Choroid plexus epithelial cell (primary cell): Measurements from ENCODE around the gene SPATS2.
A peak's percentile ranks its signal among the peaks of the same experiment; 100 is the strongest.

ENCODE experiments used
- DNase-seq: peaks from one replicate; pipeline ENCODE4 v3.0.0-alpha.2; 2010; ENCODE audit warnings: low read depth
- H3K4me3 ChIP-seq: 2 replicates; pipeline ENCODE4 v1.5.1; 2011; ENCODE audit warnings: low read depth, mild to moderate bottlenecking, control low read depth, low read length, moderate library complexity
- TF ChIP-seq, protein P1 (sequence below): conservative IDR thresholded peaks from 2 replicates; pipeline ENCODE4 v1.5.1; 2011; ENCODE audit warnings: low read depth, mild to moderate bottlenecking, control low read depth, inconsistent platforms, low read length, moderate library complexity

The SPATS2 gene

DNA sequence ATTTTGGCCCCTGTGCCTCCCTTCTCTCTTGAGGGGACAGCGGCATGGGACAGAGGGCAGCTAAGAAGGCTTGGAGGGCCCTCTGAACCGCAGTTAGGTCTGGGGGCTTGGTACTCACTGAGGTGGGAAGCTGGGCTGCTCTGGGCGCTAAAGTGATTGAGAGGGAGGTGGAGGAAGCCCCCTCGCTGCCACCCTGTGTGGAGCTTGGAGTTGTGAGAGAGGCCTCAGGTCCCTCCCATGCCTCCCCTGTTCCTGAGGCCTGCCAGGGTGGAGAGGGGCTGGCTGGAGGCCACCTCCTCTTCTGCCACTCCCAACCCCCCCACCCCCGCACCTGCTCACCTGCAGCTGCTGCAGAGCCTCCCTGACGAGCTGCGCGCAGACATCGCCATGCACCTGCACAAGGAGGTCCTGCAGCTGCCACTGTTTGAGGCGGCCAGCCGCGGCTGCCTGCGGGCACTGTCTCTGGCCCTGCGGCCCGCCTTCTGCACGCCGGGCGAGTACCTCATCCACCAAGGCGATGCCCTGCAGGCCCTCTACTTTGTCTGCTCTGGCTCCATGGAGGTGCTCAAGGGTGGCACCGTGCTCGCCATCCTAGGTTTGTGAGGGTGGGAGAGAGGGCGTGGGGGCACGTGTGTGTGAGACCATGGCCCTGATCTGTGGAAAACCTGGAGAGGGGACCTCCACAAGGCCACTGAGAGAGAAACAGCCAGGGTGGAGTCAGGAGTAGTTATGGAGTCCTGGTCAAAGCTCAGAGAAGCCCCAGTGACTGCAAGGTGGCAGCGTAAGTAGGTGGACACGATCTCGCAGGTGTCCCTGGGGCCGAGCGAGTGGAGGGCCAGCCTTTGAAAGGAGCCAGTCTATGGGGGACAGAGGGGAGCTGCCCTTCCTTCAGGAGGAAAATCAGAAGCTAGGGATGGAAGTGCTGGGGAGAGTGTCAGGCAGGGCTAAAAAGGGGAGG lies 182.8 kb downstream of the SPATS2 start:
- DNase-seq: no peak
- H3K4me3 ChIP-seq: no peak overlapping the region
- TF ChIP-seq, protein P1, sequence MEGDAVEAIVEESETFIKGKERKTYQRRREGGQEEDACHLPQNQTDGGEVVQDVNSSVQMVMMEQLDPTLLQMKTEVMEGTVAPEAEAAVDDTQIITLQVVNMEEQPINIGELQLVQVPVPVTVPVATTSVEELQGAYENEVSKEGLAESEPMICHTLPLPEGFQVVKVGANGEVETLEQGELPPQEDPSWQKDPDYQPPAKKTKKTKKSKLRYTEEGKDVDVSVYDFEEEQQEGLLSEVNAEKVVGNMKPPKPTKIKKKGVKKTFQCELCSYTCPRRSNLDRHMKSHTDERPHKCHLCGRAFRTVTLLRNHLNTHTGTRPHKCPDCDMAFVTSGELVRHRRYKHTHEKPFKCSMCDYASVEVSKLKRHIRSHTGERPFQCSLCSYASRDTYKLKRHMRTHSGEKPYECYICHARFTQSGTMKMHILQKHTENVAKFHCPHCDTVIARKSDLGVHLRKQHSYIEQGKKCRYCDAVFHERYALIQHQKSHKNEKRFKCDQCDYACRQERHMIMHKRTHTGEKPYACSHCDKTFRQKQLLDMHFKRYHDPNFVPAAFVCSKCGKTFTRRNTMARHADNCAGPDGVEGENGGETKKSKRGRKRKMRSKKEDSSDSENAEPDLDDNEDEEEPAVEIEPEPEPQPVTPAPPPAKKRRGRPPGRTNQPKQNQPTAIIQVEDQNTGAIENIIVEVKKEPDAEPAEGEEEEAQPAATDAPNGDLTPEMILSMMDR: no peak

DNA sequence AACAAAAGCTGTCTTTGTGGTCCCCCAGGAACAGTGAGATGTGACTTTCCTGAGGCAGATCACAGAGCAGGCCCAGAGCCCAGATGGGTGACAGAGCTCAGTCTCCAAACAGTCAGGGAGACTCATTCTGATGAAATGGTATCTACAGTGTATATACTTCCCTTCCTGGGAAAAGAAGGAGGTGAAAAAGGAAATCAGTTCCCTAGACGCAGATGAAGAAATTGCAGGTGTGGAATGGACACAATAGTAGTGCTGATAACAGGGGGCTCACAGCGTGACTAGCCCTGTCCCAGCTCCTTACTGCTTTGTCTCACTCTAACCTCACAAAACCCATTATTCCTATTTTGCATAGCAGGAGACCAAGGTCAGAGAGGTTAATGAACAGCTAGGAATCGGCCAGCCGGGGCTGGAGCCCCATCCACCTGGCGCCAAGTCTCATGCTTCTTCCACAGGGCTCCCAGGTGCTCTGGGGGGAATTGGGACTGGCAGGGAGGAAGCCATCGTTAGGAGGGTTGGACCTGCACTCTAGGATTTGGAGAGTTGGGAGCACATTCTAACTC lies 183.5 kb downstream of the SPATS2 start:
- TF ChIP-seq, protein P1: no peak
- H3K4me3 ChIP-seq: no peak overlapping the region

DNA sequence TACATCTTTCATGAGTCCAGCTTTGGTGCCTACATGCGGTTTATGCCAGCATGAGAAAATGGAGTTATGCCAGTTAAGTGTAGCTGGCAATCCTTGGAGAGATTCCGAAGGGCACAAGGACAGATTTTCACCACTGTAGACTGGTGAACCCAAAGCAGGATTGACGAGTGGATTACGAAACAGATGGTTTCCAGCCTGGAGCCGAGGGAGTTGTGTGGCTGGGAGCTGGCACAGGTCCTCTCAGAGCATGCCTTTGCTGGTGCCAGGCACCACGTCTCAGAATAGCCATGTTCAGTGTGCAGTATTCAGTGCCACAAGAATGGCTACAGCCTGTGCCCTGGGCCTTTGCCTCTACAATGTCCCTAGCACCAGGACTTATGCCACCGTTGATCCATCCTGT lies 184.8 kb downstream of the SPATS2 start:
- no peak overlapping the region for H3K4me3 ChIP-seq
- TF ChIP-seq, protein P1: no peak
- DNase-seq: no peak

More for the DNA sequence above, 183.5 kb downstream of the SPATS2 start:
- no peak for DNase-seq

DNA sequence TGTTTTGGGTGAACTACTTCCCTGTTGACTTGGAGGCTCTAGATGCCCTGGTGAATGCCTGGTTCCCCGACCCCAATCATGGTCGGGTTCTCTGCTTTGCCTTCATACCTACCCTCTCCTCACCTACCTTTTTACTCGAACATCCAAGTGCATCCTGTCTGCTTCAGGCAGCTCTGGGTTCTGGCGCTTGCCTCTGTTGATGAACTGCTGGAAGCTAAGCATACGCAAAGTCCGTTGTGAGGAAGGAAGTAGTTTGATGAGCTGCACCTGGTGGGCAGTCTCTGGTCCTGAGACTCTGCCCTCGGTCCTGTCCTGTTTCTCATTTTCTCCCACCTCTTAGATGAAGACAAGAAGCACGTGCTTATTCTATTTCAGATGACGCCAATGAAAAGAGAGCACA lies 185.2 kb downstream of the SPATS2 start:
- TF ChIP-seq, protein P1: no peak
- DNase-seq: no peak

DNA sequence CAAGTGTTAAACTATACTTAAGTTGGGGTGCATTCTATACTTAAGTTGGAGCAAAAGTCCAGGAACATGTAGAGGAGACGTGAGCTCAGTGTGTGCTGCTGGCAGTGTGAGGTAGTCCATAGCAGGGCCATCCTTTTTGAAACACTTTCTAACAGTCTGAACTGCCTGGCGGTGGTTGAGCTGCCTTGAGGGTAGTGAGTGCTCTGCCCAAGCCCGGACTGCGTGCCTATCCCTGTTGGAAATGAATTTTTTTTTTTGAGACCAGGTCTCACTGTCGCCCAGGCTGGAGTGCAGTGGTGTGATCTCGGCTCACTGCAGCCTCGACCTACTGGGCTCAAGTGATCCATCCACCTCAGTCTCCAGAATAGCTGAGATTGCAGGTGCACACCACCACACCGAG lies 185.6 kb downstream of the SPATS2 start:
- no peak overlapping the region for H3K4me3 ChIP-seq
- TF ChIP-seq, protein P1: no peak
- no peak for DNase-seq

More for the DNA sequence above, 185.2 kb downstream of the SPATS2 start:
- H3K4me3 ChIP-seq: no peak overlapping the region

DNA sequence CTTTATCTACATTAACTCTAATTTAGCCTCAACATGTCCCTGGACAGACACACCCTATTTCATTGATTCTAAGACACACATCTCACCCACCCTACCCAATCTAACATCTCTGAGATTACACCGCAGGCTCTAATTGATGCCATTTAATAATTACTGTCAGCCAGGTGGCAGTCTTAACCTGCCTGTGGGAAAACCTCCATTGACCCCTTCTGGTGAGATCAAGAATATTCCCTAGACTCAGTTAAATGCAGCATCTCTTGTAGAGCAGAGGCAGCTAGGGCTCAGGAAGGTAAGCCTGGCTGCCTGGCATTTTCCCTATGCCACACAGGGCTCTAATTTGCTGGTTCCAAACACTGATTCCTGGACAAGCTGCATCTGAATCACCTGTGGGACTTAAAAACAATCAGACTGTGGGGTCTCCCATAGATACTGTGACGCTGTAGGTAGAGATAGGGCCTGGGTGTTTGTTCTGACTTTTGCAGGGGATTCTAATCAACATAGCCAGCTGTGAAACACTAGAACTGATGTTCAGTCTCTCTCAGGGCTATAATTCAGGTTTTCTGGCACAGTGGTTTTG lies 186.3 kb downstream of the SPATS2 start:
- peak; percentile 42 for DNase-seq
- TF ChIP-seq, protein P1: peak; percentile 57

More for the DNA sequence above, 186.3 kb downstream of the SPATS2 start:
- H3K4me3 ChIP-seq: no peak overlapping the region
